HFFc6 (cell line): Measurements from ENCODE around the gene CACNB4. TPM values are rescaled to one million over a fixed set of nuclear protein-coding genes. Genes with fewer than 3 reads are reported as not detected.
"Not testable (repeated sequence)": the region's sequence is repeated elsewhere in the genome, so short reads cannot be mapped to it uniquely, and the experiment has no call there.

Experiments
- DNase-seq: peaks from one replicate; pipeline ENCODE4 v3.0.0-alpha.2; 2018
- H3K27ac Mint-ChIP-seq: 2 replicates; pipeline ENCODE4 v1.8.0; 2020; ENCODE audit warnings: mild to moderate bottlenecking, mixed read lengths
- H3K27me3 Mint-ChIP-seq: 2 replicates; pipeline ENCODE4 v1.8.0; 2021; ENCODE audit warnings: mild to moderate bottlenecking, moderate library complexity, mixed read lengths; ENCODE audit not compliant: insufficient read depth
- H3K36me3 Mint-ChIP-seq: 2 replicates; pipeline ENCODE4 v1.8.0; 2021; ENCODE audit warnings: low read depth, mixed read lengths
- H3K4me1 Mint-ChIP-seq: 2 replicates; pipeline ENCODE4 v1.8.0; 2020; ENCODE audit warnings: low read depth, mixed read lengths
- H3K4me3 Mint-ChIP-seq: 2 replicates; pipeline ENCODE4 v1.8.0; 2020; ENCODE audit warnings: mild to moderate bottlenecking, moderate library complexity, mixed read lengths
- H3K9me3 Mint-ChIP-seq: 2 replicates; pipeline ENCODE4 v1.8.0; 2020; ENCODE audit warnings: mild to moderate bottlenecking, mixed read lengths
- CTCF ChIP-seq: fragments of 200-600 bp; sonication (generic); IDR thresholded peaks from 2 replicates; pipeline ENCODE4 v1.5.0; 2021; ENCODE audit warnings: antibody characterized with exemption, mild to moderate bottlenecking
- total RNA-seq, 6 experiments: library from RNA; stranded (reverse); fragmentation: NEBNext Ultra II Directional; extraction: Animal tissue kit (Norgen Biotek cat#: 25700); gene quantifications; 2 replicates in 1 of 6; 3 replicates in 5 of 6; pipeline ENCODE4 v1.2.3, GENCODE V29; 2021

The CACNB4 gene
- total RNA-seq, 6 experiments from 2014 or later, result 0.05 to 0.23 (median 0.21) TPM; not detected in 3

- no peak overlapping the region for H3K4me3 Mint-ChIP-seq
- no peak for TF ChIP-seq CTCF
- H3K36me3 Mint-ChIP-seq, result no peaks in the 10 kb centered on the region
- no peak for DNase-seq
- no peaks in the 10 kb centered on the region for H3K4me1 Mint-ChIP-seq
- peaks cover 8% of the 10 kb centered on the region for H3K9me3 Mint-ChIP-seq
- H3K27me3 Mint-ChIP-seq, result peaks cover 10% of the 10 kb centered on the region
- no peak overlapping the region for H3K27ac Mint-ChIP-seq
Measured at GRCh38 chr2:151945186-151945585, 153.7 kb downstream of the CACNB4 start.

GRCh38 chr2:151943461-151943860 lies 155.4 kb downstream of the CACNB4 start:
- peaks cover 8% of the 10 kb centered on the region for H3K9me3 Mint-ChIP-seq
- no peak for DNase-seq
- no peaks in the 10 kb centered on the region for H3K4me1 Mint-ChIP-seq
- H3K4me3 Mint-ChIP-seq, result no peak overlapping the region
- no peak overlapping the region for H3K27ac Mint-ChIP-seq
- no peaks in the 10 kb centered on the region for H3K36me3 Mint-ChIP-seq
- H3K27me3 Mint-ChIP-seq, result peaks cover 3% of the 10 kb centered on the region
- TF ChIP-seq CTCF, result no peak

GRCh38 chr2:151942540-151943205 lies 156.2 kb downstream of the CACNB4 start:
- H3K27me3 Mint-ChIP-seq, H3K4me1 Mint-ChIP-seq, H3K36me3 Mint-ChIP-seq, H3K9me3 Mint-ChIP-seq, H3K27ac Mint-ChIP-seq, DNase-seq, H3K4me3 Mint-ChIP-seq: not testable (repeated sequence)

GRCh38 chr2:151937966-151938365 lies 160.9 kb downstream of the CACNB4 start:
- no peak for TF ChIP-seq CTCF
- Mint-ChIP-seq H3K27me3 (no peaks in the 10 kb centered on the region; the same call in none of the 2 replicates), H3K4me1 (no peaks in the 10 kb centered on the region), H3K27ac (no peak overlapping the region), H3K9me3 (peaks cover 4% of the 10 kb centered on the region), H3K36me3 (no peaks in the 10 kb centered on the region), H3K4me3 (no peak overlapping the region)
- no peak for DNase-seq

- Mint-ChIP-seq H3K9me3 (no peaks in the 10 kb centered on the region), H3K4me3 (no peak overlapping the region), H3K27me3 (no peaks in the 10 kb centered on the region; the same call in none of the 2 replicates), H3K4me1 (no peaks in the 10 kb centered on the region), H3K27ac (no peak overlapping the region), H3K36me3 (no peaks in the 10 kb centered on the region)
- TF ChIP-seq CTCF, result no peak
- DNase-seq, result no peak
Measured at GRCh38 chr2:151936626-151937025, 162.2 kb downstream of the CACNB4 start.

- Mint-ChIP-seq H3K27ac (no peak overlapping the region), H3K9me3 (no peaks in the 10 kb centered on the region), H3K4me3 (no peak overlapping the region), H3K36me3 (no peaks in the 10 kb centered on the region), H3K4me1 (no peaks in the 10 kb centered on the region), H3K27me3 (no peaks in the 10 kb centered on the region; the same call in 1 of the 2 replicates)
- TF ChIP-seq CTCF, result no peak
- no peak for DNase-seq
Measured at GRCh38 chr2:151933266-151933804, 165.5 kb downstream of the CACNB4 start.
